Stimulated activated CD8-positive, alpha-beta memory T cell treated with anti-CD3 and anti-CD28 coated beads, Interleukin-7, amount 100 ng/mL, for 24 hours (primary cell): ENCODE measurements around the gene LRRK1.

Source experiments
- DNase-seq: peaks from one replicate; pipeline ENCODE4 v3.0.0-alpha.2; 2020; ENCODE audit warnings: low read depth

LRRK1 gene

DNA sequence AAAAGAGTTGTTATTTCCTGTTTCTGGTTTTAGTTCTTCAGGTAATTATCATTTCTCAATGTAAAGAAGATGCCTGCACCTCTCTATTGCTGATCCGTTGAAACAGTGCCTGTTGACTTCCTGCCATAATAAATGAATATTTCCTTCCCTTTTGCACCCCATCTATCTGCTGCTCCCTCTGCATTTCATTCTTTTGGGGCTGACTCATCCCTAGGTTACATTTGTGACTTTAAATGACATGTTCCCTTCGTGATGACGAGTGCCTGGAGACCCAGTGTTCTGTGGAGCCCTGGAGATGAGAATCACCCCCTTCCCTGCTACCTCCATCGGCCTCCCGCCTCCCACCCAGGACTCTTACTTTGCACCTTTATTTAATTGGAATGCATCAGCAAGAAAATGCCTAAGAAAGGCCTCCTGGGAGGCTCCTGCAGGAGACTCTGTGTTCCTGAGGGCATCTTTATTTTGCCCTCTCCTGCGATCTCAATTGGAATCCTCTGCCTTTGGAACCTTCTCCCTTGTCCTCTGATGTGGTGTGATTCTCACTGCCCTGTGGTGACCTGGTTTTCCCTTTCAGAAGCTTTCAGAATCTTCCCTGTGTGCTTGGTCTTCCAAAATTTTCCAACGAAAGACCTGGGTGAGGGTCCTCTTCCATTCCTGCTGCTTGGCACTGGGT lies 13.7 kb downstream of the LRRK1 start:
- DNase-seq = no peak

DNA sequence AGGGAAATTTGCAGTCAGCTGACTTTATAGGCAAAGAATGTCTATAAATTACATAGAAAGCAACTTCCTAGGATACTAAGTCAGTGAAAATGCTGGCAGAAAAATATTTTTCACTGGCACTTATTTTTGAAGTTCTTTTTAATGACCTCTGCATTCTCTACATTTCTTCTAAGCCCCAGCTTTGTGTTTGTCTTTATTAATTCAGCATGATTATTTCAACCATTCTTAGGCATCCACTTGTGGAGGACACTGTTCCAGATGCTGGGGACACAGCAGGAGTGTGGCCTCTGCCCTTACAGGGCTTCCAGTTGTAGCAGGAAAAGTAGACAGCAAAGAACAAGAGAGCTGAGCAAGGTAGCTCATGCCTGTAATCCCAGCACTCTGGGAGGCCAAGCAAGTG lies 15.0 kb downstream of the LRRK1 start:
- DNase-seq = no peak

DNA sequence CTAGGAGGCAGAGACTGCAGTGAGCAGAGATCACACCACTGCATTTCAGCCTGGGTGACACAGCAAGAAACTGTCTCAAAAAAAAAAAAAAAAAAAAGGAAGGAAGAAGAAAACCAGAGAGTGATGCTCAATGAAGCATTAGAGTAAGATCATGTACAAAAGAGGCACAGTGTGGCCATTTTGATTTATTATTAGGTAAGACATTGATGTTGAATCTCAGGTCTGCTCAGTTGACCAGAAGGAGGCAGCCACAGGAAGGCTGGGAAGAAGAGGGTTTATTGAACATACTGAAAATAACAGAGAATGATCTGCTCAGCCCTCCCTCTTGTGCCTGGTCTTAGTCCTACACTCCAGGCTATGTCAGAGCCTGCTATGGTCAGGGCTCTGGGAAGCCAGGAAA lies 15.6 kb downstream of the LRRK1 start:
- no peak for DNase-seq

DNA sequence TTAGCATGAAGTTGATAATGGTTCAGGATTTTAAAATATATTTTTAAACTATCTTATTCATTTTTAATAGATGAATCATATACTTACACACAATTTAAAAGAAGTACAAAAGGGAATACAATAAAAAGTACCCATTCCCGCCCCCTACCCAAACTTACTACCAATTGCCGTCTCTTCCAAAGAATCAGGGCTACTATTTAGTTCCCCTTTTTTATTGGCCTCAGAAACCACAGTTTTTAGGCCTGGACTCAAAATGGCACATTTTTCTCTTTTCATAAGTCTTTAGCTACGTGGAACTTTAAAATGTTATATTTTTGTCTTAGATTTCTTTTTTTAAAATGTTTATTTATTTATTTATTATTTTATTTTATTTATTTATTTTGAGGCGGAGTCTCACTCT lies 18.0 kb downstream of the LRRK1 start:
- no peak for DNase-seq

DNA sequence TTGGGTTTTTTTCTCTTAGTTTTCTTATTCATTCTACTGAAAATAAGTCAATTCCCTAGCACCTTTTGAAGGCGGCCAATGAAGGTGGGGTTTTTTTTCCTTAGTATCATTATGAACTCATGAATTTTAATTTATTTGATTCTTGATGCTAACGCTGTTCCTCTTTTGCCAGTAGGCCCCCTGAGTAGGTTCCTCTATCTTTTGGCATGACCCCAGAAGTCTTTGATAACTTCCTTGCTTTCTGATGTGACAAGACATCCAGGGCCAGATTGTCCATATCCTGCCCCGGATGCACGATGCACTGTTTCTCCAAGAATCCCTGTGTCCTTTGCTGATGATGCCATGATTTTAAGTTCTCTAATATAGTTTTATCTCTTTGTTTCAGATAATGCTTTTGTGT lies 20.6 kb downstream of the LRRK1 start:
- DNase-seq = no peak

DNA sequence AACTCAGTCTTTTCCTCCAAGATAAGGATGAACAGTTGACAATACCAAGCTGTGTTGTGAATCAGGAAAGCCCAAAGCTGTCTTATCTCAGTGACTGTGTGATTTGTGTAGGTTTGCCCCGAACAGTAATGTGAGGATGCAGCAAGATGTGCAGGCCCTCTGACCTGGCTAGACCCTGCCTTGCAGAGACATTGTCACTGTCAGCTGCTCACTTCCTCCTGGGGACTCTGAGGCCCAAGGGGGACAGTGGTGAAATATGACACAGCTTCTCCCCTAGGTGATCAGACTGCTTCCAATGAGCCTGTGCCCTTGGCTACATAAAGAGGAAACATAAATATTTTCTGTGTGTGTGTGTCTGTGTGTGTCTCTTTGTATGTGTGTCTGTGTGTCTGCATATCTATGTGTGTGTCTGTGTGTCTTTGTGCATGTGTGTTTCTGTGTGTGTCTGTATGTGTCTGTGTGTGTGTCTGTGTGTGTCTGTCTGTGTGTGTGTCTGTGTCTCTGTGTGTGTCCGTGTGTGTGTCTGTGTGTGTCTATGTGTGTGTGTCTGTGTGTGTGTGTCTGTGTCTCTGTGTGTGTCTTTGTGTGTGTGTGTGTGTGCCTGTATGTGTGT lies 21.7 kb downstream of the LRRK1 start:
- no peak for DNase-seq

DNA sequence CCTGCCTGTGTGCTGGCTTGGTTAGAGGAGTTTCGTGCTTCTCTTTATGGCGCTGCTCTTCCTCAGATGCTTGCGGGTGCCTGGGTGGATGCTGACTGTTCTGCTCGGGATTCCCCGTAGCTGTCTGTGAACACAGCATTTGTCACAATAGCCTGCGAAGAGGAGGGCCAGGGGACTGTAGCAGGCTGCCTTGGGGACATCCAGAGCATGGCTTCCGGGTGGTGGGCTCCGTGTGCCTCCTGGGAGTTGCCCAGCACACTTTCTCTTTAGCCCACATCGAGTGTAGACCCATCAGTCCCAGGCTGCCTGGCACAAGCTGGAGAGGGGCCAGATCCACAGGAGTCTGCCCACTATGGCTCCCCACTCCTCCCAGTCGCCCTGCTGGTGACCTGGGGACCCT lies 22.4 kb downstream of the LRRK1 start:
- no peak for DNase-seq

DNA sequence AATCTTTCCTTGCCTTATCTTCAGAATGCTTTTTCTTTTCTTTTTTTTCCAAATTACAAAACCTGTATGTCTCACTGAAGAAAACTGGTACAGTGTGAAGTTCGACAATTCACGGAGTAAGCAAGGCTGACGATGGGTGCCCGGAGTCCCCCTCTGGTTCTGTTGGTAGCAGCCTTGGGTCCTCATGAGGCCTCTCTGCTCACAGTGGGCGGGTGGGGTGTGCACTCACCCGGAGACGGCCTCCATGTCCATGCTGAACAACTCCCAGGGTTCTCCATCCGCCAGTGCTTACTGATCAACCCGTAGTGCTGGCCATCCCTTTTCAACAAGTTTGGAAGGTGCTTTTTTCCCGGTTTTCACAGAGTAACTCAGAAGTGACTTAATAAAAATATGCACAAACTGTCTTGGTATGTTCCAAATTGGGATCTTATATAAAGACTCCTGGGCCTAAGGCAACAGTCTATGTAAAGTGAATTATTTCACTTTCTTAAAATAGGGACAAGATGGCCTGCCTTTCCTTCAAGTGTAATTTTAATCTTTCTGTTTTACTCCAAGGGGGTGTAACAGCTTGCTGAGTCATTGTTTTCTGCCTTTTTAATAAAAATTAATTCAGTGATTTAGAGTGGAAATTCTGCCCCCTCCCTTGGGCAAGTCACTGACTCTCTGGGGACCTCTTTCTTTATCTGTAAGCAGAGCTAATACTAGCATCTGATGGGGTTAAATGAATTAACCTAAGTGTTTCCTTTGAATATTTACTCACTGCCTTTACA lies 23.7 kb downstream of the LRRK1 start:
- no peak for DNase-seq

DNA sequence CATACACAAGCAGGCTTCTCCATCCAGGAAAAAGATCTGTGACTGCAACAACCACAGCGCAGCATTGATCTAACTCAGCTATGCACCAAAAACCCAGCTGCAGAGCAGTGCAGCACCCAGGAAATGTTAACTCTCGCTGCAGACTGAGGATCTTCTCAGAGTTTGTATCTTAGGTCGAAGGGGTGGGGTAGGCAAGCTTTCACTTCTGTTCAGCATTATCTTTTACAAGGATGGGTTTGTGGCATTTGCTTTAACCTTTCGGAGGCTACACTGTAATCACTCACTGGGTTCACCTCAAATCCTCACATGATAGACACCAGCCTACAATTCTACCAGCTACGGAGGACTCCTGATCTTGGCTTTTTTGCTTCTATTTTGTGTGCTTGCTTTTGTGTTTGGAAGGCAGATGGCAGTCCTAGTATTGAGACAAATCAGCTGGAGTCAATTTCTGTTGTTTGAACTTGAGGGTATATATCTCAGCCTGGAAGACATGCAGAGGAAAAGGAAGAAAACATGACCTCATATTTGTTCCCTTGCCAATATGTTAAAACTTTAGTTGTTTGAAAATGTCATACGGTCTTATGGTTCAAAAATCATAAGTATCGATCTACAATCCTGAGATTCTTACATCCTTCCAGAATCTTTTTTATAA lies 25.2 kb downstream of the LRRK1 start:
- no peak for DNase-seq

DNA sequence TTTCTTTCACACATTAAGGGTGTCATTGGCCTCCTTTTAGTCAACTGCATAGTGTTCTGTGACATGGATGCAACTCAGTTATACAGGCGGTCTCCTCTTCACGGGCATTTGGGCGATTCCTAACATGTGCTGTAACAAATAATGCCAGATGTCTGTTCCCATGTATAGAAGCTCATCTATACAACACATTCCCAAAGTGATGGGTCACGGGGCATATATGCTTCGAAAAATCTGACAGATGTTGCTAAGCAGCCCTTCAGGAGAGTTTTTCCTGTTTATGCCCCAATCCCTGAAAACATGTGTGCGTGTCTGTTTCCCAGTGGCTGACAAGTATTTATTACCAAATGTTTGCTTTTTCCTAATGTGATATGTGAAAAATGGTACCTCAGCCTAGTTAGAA lies 25.8 kb downstream of the LRRK1 start:
- DNase-seq = no peak

DNA sequence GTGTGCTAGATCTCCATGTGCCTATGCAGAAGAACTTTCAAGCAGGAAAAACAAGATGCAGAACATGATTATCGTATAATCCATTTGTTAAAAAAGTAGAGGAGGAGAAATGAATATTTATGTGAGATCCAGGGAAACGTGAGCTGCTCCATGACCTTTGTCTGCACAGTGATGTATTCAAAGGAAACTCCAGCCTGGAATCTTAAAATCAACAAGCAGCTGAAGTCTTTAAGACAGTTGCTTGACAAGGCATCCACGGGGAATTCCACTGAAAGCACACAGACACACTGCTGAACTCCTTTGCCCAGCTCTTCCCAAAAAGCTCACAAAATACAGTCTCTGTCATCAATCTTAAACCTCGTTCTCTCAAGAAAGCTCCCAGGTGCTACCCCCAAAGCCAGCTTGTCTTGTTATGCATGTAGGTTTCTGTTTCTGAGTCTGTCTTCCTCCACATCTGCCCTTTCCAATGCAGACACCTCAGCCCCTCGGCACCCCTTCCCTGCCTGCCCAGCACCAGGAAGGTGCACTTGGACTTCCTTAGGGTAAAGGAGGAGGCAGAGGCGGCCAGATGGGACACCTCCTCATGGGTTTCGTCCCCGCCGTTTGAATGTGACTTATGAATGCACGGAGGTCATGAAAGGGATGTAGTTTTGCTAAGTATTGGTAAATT lies 28.7 kb downstream of the LRRK1 start:
- no peak for DNase-seq

DNA sequence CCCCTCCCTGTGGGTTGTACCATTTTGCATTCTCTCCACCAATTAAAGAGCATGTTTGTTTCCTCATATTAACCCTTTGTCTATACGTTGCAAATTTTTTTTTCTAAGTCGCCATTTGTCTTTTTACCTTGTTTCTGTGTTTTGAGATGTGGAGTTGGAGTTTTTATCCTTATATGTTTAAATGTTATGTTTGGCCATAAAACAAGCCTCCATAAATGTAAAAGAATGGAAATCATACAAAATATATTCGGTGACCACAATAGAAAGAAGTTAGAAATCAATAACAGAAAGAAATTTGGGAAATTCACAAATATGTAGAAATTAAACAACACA lies 29.2 kb downstream of the LRRK1 start:
- no peak for DNase-seq

DNA sequence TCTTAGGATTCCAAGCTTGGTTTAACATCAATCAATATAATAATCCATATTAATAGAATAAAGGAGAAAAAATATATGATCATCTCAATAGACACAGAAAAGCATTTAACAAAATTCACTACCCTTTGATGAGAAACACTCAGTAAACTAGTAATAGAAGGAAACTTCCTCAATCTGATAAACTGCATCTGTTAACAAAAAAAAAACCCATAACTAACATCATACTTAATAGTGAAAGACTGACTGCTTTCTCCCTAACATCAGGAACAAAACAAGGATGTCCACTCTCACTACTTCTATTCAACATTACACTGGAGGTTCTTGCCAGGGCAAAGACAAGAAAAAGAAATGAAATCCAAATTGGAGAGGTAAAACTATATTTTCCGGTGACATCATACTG lies 30.5 kb downstream of the LRRK1 start:
- DNase-seq = no peak

DNA sequence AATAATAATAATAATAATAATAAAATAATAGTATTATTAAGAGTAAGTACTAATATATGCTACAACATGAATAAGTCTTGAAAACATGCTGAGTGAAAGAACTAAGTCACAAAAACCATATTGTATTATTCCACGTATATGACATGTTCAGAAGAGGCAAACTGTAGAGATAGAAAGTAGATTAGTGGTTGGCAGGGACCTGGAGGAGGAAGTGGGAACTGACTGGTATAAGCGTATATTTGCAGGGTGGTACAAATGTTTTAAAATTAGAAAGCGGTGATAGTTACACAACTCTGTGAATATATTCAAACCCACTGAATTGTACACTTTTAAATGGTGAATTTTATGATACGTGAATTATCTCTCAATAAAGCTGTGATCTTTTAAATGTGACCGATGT lies 32.8 kb downstream of the LRRK1 start:
- DNase-seq = no peak

DNA sequence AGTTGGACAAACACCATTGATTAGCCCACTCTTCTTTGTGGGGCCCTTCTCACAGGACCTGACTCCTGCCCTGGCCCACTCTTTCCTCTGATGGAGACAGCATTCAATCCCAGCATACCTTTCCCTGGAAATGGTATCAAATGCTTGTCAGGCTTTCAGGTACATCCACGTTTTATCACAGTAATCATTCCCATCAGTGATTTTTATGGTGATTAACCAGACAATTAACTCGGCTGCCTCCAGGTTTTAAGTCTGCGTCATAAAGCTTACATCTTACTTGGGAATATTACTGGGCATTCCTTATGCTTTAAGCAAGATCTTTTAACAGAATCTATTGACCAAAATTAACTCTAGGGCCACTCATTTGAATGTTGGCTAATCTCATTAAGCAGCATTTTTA lies 33.4 kb downstream of the LRRK1 start:
- DNase-seq = no peak

DNA sequence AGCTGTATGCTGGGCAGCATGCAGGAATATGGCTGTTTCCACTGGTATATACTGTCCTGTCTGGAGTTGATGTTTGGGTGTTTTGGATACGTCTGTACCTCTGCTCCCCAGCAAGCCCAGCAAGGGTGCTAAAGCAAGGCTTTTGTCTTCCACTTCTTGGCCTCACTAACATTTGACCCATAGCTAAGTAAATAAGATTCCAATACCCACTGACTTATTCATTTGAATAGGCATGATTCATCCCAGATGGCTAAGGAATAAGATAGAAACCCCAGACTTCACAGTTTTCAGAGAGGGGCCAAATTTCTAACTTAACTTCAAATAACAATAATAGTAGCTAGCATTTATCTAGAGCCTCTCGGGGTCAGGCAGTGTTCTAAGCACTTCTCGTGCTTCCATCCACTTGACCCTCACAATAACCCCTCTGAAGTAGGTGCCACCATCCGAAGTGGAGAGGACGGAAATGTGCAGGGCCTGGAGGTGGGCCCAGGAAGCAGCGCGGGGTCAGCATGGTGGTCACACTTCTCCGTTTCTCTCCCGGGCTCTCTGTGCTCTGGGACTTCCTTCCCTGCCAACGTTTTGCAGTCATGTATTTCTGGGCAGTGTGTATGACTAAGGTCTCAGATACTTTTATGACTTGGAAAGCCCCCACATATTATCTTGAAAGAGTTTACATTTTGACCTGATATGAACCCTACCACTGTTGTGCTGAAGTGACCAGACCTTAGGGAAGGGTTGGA lies 39.3 kb downstream of the LRRK1 start:
- DNase-seq = no peak

DNA sequence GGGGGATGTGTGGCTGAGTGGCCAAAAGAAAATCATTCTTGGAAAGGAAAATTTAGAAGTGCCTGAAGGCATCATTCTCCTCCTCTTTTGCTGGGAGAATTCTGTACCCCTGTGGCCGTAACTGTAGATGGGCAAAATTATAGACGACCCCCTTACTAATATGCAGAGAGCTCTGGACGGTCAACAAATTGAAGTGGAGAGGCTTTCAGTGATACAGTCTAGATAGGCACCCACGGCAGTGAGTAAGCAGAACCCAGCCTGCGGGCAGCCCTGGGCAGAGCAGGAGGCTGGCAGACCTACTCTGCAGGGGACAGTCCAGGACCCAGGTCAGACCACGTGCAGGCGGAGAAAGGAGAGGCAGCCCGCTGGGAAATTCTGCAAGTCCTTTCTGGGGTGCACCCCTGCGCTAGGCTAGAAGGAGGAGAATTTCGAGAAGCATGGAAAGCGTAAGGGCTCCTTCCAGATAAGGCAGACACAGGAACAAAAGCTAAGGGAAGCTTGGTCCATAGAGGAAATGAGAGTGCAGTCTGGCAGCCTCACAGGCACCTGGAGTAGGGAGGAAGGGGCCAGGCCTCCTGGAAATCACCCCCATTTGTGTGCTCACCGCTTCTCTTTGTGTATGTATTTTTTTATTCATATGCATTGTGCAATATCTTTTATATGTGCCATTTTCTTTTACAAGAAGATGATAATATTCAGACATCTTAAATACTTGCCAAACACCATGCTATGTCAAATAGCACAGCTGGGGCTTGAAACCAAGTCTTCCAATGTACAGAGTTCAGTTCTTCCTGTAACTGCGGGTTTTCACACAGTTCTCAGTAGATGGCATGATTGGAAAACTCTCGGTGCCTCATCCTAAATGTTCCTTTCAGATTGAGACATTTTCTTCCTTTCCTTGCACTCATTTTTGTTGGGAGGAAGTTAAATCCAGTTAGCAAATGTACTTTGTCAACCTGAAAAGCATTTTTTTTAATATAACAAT lies 40.2 kb downstream of the LRRK1 start:
- no peak for DNase-seq

DNA sequence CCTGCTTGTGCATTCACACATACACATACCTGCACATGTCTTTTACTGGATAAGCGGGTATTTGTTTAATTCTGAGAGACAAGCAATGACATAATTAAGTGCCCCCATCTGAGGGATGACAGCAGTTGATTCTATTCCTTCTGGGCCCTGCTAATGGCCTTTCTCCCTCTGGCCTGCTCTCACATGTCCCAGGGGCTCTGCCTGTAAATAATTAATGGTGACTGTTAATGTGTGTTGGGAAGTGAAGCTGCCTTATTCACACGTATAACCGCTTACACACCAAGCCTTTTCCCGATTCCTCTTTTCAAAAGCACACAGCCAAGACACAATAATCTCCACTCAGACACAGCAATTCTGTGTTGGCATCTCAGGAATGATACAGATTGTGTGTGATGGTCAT lies 47.8 kb downstream of the LRRK1 start:
- no peak for DNase-seq

DNA sequence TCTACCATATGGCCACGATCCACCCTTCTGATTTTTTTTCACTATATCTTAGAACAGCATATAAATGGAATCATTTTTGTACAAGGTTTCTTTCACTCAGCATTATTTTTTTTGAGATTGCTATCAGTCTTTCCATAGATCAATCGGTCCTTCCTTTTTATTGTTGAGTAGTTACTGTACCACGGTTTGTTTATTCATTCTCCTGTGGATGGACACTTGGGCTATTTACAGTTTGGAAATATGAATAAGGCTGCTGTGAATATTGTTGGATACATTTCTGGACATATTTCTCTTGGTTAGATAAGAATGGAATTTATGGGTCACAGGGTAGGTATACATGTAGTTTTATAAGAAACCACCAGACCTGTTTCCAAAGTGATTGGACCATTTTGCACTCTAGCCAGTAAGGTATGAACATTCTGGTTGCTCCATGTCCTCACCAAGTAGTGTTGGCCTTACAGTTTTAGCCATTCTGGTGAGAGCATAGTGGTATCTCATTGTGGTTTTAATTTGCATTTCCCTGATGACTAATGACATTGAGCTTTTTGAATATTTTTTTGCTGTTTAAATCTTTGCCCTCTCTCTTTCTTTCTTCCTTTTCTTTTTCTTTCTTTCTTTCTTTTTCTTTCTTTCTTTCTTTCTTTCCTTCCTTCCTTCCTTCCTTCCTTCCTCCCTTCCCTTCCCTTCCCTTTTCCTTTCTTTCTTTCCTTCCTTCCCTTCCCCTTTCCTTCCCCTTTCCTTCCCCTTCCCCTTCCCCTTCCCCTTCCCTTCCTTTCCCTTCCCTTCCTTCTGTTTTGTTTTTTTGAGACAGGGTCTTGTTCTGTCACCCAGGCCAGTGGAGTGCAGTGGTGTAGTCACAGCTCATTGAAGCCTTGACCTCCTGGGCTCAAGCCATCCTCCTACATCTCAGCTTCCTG lies 49.2 kb downstream of the LRRK1 start:
- no peak for DNase-seq

DNA sequence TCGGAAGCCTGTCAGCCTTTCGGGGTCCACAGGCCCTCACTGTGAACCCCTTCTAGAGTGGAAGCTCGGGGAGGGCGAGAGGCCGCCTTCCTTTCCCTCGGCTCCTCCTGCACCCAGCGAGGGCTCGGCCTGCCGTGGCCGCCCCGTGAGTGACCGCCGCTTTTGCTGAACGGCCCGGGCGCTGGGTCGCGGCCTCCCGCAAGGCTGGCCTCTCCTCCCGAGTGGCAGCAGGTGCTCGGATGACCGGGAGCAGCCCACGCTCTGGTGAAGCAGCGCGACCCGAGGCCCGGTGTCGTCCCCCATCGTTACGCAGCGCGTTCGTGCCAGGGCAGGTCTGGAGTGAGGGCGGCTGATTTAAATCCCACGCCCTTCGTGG lies 53.8 kb downstream of the LRRK1 start:
- no peak for DNase-seq
